Stomach (tissue), 4 donors: Measurements from ENCODE around the gene TRAM2.

ENCODE experiments used
- POLR2A ChIP-seq, 4 donors: fragments of 450-650 bp; IDR thresholded peaks; one replicate each; pipeline ENCODE4 v1.6.1; 2016; ENCODE audit warnings: antibody characterized with exemption in 4 of 4, control low read depth in 2 of 4, mild to moderate bottlenecking in 1 of 4, moderate library complexity in 1 of 4
- POLR2AphosphoS5 ChIP-seq, 3 donors: sonication (generic); formaldehyde crosslinking; IDR thresholded peaks; one replicate each; pipeline ENCODE4 v1.6.1; 2016; ENCODE audit warnings: antibody characterized with exemption in 3 of 3

GRCh38 chr6:52540286-52540902 lies 36.5 kb downstream of the TRAM2 start:
- TF ChIP-seq POLR2AphosphoS5 (IDR thresholded peaks at IDR 0.05) (no peak), POLR2A (IDR thresholded peaks at IDR 0.05) (no peak)
